Left lung (tissue), 10 donors: ENCODE measurements around the gene MS4A3. TPM values are rescaled to one million over a fixed set of nuclear protein-coding genes. Genes with fewer than 3 reads are reported as not detected.
"Not testable (repeated sequence)": the region's sequence is repeated elsewhere in the genome, so short reads cannot be mapped to it uniquely, and the experiment has no call there.

Experiments
- ATAC-seq: fragments of 200-7000 bp; cut with Tn5 transposase; one replicate; pipeline ENCODE4 v1.9.1; 2020; ENCODE audit warnings: moderate library complexity
- DNase-seq, 4 donors: peaks; one replicate each; pipeline ENCODE4 v3.0.0-alpha.2; 2013 to 2020
- H3K27ac ChIP-seq, 2 donors: fragments of 200-600 bp; sonication (generic) in 1 of 2; one replicate each; pipeline versions ENCODE4 v1.5.0 to v1.8.0; 2020 to 2021
- H3K27me3 ChIP-seq, 2 donors: fragments of 200-600 bp; sonication (generic) in 1 of 2; one replicate each; pipeline versions ENCODE4 v1.5.0 to v1.8.0; 2020 to 2021
- H3K36me3 ChIP-seq, 2 donors: fragments of 200-600 bp; sonication (generic) in 1 of 2; one replicate each; pipeline versions ENCODE4 v1.5.0 to v1.8.0; 2020 to 2021
- H3K4me1 ChIP-seq, 2 donors: fragments of 200-600 bp; one replicate each; pipeline ENCODE4 v1.8.0; 2021
- H3K4me3 ChIP-seq, 2 donors: fragments of 200-600 bp; sonication (generic) in 1 of 2; one replicate each; pipeline versions ENCODE4 v1.5.0 to v1.8.0; 2020 to 2021; ENCODE audit warnings: mild to moderate bottlenecking in 1 of 2
- H3K9me3 ChIP-seq, 2 donors: fragments of 200-600 bp; sonication (generic) in 1 of 2; one replicate each; pipeline versions ENCODE4 v1.5.0 to v1.8.0; 2020 to 2021
- CTCF ChIP-seq, 2 donors: fragments of 200-600 bp; sonication (generic) in 1 of 2; IDR thresholded peaks; one replicate each; pipeline versions ENCODE4 v1.5.0 to v1.8.0; 2021; ENCODE audit warnings: antibody characterized with exemption in 2 of 2
- intact Hi-C, 2 donors: fragments of 100-400 bp; cut with DNase I; formaldehyde crosslinking; loops; one replicate each; pipeline versions ENCODE4 v1.11.2 to v1.14.2; 2022
- polyA plus RNA-seq, 6 donors: library from polyadenylated mRNA; unstranded; fragments of 120-200 nt; gene quantifications; one replicate each; pipeline ENCODE4 v1.2.1, GENCODE V29; 2013; ENCODE audit not compliant: insufficient read length in 6 of 6
- total RNA-seq, 2 donors: library from RNA; stranded (reverse); fragmentation: NEBNext Ultra II Directional; extraction: Animal tissue kit (Norgen Biotek cat#: 25700); gene quantifications; one replicate each; pipeline ENCODE4 v1.2.1, GENCODE V29; 2021
- donor health status: DM: no; HTN: yes; CAD: no.
- donor health status: DM: no; HTN: no; CAD: no.

The MS4A3 gene
- total and polyA plus RNA-seq, 8 donors, result 0.73 to 2.3 (median 1.3) TPM; not detected in 1

- H3K36me3 ChIP-seq, result no peaks in the 10 kb centered on the region
- ATAC-seq (no peak), DNase-seq (no peak)
- intact Hi-C loops, result no loop called here
- no peaks in the 10 kb centered on the region for H3K4me1 ChIP-seq
- H3K27ac ChIP-seq, result no peak within 1 kb of the TSS
- H3K9me3 ChIP-seq, result no peaks in the 10 kb centered on the region
- no peak within 1 kb of the TSS for H3K4me3 ChIP-seq
- TF ChIP-seq CTCF (IDR thresholded peaks at IDR 0.05), result no peak
- H3K27me3 ChIP-seq, result no peaks in the 10 kb centered on the region
Measured at GRCh38 chr11:60040109-60040508, 16.4 kb upstream of the MS4A3 start, which contains the start of gene OOSP2. Gene OOSP2 (plus strand): TSS chr11:60040409. CDS start chr11:60040460, 51 bp downstream.

GRCh38 chr11:60050422-60050821 is 6.0 kb upstream of the MS4A3 start:
- DNase-seq, ATAC-seq, intact Hi-C loops: not testable (repeated sequence)

DNA sequence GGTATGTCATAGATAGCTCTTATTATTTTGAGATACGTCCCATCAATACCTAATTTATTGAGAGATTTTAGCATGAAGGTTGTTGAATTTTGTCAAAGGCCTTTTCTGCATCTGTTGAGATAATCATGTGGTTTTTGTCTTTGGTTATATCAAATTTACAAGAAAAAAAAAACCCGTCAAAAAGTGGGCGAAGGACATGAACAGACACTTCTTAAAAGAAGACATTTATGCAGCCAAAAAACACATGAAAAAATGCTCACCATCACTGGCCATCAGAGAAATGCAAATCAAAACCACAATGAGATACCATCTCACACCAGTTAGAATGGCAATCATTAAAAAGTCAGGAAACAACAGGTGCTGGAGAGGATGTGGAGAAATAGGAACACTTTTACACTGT is 5.6 kb upstream of the MS4A3 start:
- H3K4me3 ChIP-seq, H3K4me1 ChIP-seq, DNase-seq, intact Hi-C loops, H3K27me3 ChIP-seq, ATAC-seq, H3K27ac ChIP-seq, H3K9me3 ChIP-seq, H3K36me3 ChIP-seq: not testable (repeated sequence)

More at GRCh38 chr11:60050422-60050821, 6.0 kb upstream of the MS4A3 start:
- H3K9me3 ChIP-seq, H3K4me3 ChIP-seq, H3K27ac ChIP-seq, H3K4me1 ChIP-seq, H3K36me3 ChIP-seq, H3K27me3 ChIP-seq: not testable (repeated sequence)

GRCh38 chr11:60059052-60059451 is 2.6 kb downstream of the MS4A3 start:
- intact Hi-C loops, result no loop called here
- Histone ChIP-seq H3K36me3 (no peaks in the 10 kb centered on the region), H3K27me3 (no peaks in the 10 kb centered on the region), H3K4me1 (peaks cover 0 to 8% of the 10 kb centered on the region in 2 donors), H3K9me3 (no peaks in the 10 kb centered on the region), H3K4me3 (no peak overlapping the region), H3K27ac (no peak overlapping the region)
- DNase-seq (no peak), ATAC-seq (no peak)
- TF ChIP-seq CTCF (IDR thresholded peaks at IDR 0.05), result no peak

DNA sequence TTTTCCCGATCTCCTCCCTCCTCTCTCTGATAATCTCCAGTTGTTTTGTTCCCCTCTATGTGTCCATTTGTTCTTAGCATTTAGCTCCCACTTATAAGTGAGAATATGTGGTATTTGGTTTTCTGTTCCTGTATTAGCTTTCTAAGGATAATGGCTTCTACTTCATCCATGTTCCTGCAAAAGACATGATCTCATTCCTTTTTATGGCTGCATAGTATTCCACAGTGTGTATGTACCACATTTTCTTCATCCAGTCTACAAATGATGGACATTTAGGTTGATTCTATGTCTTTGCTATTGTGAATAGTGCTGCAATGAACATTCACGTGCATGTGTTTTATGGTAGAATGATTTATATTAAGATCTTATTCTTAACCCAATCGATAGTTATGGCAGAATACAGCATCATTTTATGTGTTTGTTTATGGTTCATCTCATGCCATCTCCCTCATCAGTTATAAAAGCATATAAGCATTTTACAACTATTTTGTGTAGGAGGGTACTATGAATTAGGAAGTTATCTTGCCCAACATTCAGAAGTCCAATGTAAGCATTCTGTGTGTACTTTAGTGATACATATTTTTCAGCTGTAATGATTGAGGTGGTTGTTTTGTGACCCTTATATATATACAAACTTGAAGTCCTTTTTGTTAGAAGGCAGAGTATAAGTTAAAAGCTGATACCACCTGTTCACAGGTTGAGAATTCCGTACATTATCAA is 3.2 kb downstream of the MS4A3 start:
- H3K4me3 ChIP-seq, result no peak overlapping the region
- H3K4me1 ChIP-seq, result peaks cover 0 to 9% of the 10 kb centered on the region in 2 donors
- no peak overlapping the region for H3K27ac ChIP-seq
- no peak for TF ChIP-seq CTCF (IDR thresholded peaks at IDR 0.05)
- DNase-seq, result no peak
- no peaks in the 10 kb centered on the region for H3K9me3 ChIP-seq
- intact Hi-C loops, result no loop called here
- no peaks in the 10 kb centered on the region for H3K36me3 ChIP-seq
- no peak for ATAC-seq
- H3K27me3 ChIP-seq, result no peaks in the 10 kb centered on the region

DNA sequence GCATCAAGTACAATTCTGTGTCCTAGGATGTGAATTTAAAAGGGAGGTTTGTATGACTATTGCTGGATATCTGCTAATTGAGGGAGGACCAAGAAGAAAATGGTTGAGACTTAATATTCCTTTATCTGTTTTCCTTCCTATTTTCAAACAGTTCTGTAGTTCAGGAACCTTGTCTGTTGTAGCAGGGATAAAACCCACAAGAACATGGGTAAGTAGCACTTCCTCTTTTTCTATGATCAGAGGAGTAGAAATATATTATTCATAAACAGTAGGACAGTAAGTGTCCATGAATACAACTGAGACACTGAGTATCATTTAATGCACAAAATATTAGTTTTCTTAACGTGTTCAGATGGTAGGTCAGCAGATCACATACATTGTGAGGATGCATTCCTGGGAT is 7.6 kb downstream of the MS4A3 start:
- no peak for DNase-seq
- no peak for TF ChIP-seq CTCF (IDR thresholded peaks at IDR 0.05)

More for the DNA sequence above, 7.6 kb downstream of the MS4A3 start:
- no peak overlapping the region for H3K27ac ChIP-seq
- H3K9me3 ChIP-seq, result no peaks in the 10 kb centered on the region
- H3K36me3 ChIP-seq, result no peaks in the 10 kb centered on the region
- intact Hi-C loops, result no loop called here
- ATAC-seq, result no peak
- H3K4me3 ChIP-seq, result no peak overlapping the region
- no peaks in the 10 kb centered on the region for H3K27me3 ChIP-seq
- peaks cover 0 to 3% of the 10 kb centered on the region in 2 donors for H3K4me1 ChIP-seq
